Measurements from ENCODE around the gene OLFM2. TPM values are rescaled to one million over a fixed set of nuclear protein-coding genes. Genes with fewer than 3 reads are reported as not detected.
"Not testable (repeated sequence)": the region's sequence is repeated elsewhere in the genome, so short reads cannot be mapped to it uniquely, and the experiment has no call there.

Gene OLFM2
- polyA plus RNA-seq, 10 donors: 19.3 to 55.9 (median 32.7) TPM

GRCh38 chr19:9838324-9838723 lies 98.0 kb downstream of the OLFM2 start:
- DNase-seq: no peak

- no peak for DNase-seq
Observed at GRCh38 chr19:9836021-9836420, 100.3 kb downstream of the OLFM2 start.

- DNase-seq: no peak
Observed at GRCh38 chr19:9835507-9835949, 100.8 kb downstream of the OLFM2 start.

GRCh38 chr19:9834726-9835506 lies 101.4 kb downstream of the OLFM2 start, which contains the start of gene PIN1:
Gene PIN1, plus strand, starts transcription at chr19:9835318. Its CDS starts 27 bp downstream, at chr19:9835345.
- peak; percentile 99 to 100 (median 99) for DNase-seq

GRCh38 chr19:9834307-9834725 lies 102.0 kb downstream of the OLFM2 start:
- no peak for DNase-seq

GRCh38 chr19:9828551-9829063 lies 107.7 kb downstream of the OLFM2 start:
- DNase-seq: no peak

GRCh38 chr19:9827289-9828238 lies 108.8 kb downstream of the OLFM2 start, which contains the start of gene UBL5:
Gene UBL5, plus strand, starts transcription at chr19:9827918. Its CDS starts 420 bp downstream, at chr19:9828338.
- DNase-seq: peak; percentile 84 to 96 (median 91)

- peak in 2 of 3 donors; percentile 33 to 35 for DNase-seq
Observed at GRCh38 chr19:9823816-9824215, 112.5 kb downstream of the OLFM2 start.

- not testable (repeated sequence) for DNase-seq
Observed at GRCh38 chr19:9820034-9820433, 116.3 kb downstream of the OLFM2 start.

GRCh38 chr19:9819596-9819909 lies 116.8 kb downstream of the OLFM2 start:
- no peak for DNase-seq

- DNase-seq: peak; percentile 99 to 100 (median 100)
Observed at GRCh38 chr19:9818734-9819595, 117.3 kb downstream of the OLFM2 start, which contains the start of gene FBXL12. Gene FBXL12, minus strand, starts transcription at chr19:9819079. Its CDS starts 266 bp downstream, at chr19:9818813.

GRCh38 chr19:9818175-9818733 lies 118.1 kb downstream of the OLFM2 start:
- DNase-seq: no peak

GRCh38 chr19:9811139-9811538 lies 125.2 kb downstream of the OLFM2 start:
- DNase-seq: no peak

GRCh38 chr19:9808855-9809824 lies 127.2 kb downstream of the OLFM2 start:
- DNase-seq: no peak

GRCh38 chr19:9806803-9807202 lies 129.5 kb downstream of the OLFM2 start:
- no peak for DNase-seq
